Measurements from ENCODE around the gene KIF25.

KIF25 gene

DNA sequence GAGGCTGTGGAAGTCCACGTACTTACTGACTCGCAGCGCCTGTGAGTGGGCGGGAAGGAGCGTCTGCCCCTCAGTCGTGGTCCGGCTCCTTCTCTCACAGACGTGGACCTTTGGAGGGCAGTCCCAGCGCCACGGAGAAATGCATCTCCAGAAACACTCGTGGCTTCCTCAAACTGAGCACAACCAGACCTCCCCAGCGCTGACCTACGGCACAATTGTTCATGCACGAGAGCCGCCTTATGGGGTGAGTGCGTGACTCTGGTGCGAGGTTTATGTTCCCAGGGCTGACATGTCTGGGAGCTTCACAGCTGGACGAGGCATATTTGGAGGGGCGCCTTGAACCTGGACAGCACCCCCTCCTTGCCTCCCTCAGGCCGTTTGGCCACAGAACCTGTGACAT lies 51.8 kb downstream of the KIF25 start:
- no peak for DNase-seq (ENCODE audit: low read depth in 3 of 3)

DNA sequence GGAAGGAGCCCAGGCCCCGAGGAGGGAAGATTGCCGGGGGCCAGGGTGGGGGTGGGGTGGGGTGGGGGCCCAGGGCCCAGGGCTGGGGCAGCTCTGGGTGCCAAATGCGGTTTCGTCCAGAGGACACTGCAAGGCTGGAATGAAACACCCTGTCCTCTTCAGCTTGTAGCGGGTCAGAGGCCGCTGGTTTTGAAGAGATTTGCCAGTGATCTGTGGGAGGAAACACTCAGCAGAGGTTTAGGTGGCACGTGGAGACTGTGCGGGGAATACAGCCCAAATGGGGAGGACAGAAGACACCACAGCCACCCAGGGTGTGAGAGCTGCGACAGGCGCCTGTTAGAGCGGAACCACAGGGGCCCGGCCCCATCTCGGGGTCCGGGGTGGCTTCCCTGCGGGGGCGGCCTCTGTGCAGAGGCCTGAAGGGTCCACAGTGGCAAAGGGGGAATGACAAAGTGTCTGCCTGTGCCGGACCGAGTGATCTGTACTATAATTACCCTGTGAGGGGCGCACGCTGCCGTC lies 52.3 kb downstream of the KIF25 start:
- no peak for DNase-seq (ENCODE audit: low read depth in 3 of 3)

DNA sequence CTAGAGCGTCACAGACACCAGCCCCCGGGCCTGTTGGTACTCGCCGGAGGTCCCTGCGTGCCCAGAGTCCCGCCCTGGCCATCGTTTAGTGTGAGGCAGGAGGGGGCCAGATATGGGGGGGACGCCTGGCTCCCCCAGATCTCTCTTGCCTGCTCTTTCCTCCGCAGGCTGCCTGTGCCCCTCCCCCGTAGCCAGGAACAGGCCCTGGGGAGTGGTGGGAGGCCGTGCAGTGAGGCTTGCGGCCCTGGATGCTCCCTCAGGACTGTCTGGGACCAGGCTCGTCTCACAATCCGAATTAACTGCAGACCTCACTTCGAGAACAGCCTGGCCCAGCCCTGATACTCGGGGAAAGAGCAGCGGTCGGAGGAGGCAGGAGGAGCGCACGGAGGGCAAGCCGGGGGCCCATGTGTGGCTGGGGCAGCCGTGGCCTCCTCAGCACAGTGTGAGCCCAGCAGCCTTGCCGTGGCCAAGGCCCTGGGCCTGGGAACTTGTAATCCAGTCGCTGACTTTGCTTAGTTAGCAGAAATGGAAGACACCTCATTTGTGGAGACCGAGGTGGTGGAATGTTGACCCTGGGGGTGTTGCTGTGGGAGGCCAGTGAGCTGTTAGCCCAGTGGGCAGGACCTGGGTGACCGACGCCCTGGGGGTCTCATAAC lies 52.9 kb downstream of the KIF25 start:
- DNase-seq (ENCODE audit: low read depth in 3 of 3), result no peak

DNA sequence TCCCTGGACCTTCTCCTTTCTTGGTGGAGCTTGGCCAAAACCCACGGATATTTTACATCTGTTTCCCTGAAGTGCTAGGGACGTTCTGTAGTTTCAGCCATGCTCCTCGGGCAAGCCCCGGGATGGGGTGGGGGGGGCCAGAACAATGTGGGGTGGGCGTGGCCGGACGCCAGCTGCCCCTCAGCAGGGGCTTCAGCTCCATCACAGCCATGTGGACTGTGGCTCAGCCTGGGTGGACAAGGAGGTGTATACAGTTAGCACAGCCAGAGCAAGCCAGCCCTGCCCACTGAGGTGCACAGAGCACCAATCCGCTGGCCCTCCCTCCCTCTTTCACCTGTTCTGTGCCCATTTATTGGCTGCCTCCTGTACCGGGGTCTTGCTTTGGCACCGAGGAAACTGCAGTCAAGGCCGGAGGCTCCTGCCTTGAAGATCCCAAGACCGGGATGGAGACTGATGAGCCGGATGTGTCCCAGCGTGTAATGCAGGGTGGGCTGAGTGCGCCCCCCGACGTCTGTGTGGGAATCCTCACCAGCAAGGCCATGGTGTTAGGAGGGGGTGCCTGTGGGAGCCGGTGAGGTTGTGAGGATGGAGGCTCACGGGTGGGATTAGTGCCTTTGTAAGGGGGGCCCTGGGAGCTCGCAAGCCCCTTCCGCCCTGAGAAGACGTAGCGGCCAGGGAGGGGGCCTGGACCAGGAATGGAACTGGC lies 53.6 kb downstream of the KIF25 start:
- no peak for DNase-seq (ENCODE audit: low read depth in 3 of 3)

DNA sequence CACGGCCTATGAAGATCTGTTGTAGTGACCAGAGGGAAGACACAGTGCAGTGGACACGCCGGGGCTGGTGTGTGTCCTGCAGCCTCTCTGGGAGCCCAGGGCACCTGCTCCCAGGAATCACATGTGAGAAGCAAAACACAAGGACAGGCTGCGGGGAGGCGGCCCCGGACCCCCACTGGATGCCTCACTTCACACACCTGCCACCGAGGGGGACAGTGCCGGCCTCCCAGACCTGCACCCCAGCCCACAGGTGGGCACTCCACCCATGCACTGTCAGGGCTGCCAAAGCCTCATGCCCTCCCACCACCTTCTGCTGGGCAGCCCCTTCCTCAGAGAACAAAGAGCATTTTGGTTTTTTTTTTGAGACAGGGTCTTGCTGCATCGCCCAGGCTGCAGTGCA lies 54.2 kb downstream of the KIF25 start:
- no peak for DNase-seq (ENCODE audit: low read depth in 3 of 3)

DNA sequence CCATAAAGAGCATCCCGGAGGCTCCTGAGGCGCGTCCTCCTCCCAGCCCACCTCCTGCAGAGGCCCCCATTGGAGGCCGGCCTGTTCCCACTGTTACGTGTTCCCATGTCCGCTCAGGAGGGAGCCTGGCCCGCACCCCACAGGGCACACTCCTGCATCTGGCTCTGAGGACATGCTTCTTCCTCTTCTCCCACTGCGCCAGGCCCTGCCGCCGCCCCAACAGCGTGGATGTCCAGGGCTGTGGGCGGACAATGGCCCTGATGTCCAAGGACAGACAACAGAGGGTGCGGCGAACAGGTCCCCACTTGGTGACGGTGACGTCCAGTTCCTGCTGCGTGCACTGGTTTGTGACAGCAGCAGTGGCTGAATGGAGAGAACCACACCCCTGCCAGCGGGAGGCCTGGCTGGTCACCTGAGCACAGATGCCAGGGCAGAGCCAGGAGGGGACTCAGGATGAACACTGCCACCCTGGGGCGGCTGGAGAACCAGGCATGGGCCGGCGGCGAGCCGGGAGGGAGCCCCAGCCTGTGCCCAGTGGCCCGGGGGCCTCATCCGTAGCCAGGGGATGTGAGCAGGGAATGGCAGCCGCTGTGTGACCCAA lies 54.9 kb downstream of the KIF25 start:
- no peak for DNase-seq (ENCODE audit: low read depth in 3 of 3)

DNA sequence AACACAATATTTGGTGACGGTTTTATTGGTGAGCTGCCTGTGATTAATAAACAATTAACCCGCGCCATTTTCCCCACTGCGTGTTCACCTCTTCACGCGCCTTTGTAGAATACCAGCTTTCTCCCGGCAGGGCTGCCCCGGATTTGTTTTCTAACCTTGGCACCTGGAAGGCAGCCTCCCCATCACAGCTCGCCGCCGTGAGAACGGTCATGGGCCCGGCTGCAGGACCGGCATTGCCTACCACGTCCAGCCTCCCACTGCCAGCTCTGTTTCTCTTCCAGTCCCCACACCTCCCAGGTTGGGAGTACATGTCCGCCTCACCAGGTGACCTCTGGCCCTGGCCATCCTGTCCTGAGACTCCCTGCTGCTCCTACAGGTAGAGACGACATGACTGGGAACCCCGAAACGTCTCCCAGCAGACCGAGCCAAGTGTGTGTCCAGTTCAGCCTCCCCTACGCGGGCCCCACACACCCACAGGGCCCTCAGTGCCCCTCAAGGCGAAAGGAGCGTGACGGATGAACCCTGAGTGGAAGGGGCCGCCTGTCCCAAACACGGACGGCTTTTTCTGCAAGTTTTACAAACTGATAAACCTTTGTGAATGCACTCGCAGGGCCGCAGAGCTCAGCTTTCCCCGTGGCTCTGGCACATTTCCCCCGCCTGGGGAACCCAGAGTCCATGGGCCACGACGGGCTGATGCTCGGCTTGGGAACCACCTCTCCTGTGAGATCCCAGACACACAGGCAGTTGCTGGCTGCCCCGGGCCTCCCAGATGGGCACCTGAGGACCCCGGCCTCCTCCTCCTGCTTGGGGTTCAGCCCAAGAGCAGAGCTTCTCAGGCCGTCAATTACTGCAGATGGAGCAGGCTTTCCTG lies 55.9 kb downstream of the KIF25 start:
- DNase-seq (ENCODE audit: low read depth in 3 of 3), result no peak

DNA sequence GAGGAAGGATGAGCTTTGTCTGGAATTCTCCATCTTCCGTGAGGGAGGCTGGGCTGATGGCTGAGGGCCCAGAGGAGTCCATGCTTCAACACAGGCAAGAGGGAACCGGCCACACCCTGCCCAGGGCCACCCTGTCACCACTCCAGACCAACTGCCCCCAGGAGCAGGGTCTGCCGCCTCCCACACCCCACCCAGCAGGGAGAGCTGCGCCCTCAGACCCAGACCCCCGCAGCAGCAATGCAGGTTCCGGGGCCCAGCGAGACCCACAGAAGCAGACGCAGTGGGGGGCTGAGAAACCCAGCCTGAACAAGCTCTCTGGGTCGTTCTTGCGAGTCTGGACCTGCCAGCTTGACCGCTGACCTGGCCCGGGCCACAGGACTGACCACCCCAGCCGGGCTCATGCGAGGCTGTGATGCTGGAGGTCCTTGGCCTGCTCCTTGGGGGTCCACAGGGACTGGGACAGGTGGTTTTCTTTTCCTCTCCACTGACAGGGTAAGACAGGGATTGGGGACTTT lies 56.5 kb downstream of the KIF25 start:
- DNase-seq (ENCODE audit: low read depth in 3 of 3), result no peak

DNA sequence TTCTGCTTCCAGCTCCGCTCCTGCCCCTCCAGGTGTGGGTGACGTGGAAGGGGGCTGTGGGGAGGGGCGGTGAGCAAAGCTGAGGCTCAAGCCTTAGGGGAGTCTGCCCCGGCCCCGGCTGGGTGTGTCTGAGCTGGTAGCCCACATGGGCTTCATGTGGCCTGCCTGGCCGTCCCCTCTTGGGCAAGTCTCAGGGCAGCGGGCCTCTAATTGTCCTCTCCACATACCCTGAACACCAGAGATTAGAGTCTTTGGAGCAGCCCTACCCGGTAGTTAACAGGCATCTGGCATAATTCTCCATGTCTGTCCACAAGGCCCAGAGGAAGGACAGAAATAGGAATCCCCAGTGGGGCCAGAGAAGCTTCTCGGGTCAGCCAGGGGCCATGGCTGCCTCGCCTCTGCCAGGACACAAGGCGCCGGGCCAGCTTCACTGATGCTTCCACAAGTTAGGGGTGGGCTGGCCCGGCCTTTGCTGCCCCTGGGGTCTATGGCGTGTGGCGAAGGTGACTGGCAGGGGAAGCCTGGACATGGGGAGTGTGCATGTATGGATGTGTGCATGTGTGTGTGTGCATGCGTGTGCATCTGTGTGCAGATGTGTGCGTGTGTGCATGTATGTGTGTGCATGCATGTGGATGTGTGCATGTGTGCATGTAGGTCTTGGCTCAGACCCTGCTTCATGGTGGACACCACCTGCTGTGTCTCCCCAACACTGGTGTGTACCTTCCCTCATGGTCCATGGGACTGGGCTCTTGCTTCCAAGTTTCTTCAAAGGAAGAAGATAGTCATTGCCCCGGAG lies 57.5 kb downstream of the KIF25 start:
- DNase-seq (ENCODE audit: low read depth in 3 of 3), result no peak

DNA sequence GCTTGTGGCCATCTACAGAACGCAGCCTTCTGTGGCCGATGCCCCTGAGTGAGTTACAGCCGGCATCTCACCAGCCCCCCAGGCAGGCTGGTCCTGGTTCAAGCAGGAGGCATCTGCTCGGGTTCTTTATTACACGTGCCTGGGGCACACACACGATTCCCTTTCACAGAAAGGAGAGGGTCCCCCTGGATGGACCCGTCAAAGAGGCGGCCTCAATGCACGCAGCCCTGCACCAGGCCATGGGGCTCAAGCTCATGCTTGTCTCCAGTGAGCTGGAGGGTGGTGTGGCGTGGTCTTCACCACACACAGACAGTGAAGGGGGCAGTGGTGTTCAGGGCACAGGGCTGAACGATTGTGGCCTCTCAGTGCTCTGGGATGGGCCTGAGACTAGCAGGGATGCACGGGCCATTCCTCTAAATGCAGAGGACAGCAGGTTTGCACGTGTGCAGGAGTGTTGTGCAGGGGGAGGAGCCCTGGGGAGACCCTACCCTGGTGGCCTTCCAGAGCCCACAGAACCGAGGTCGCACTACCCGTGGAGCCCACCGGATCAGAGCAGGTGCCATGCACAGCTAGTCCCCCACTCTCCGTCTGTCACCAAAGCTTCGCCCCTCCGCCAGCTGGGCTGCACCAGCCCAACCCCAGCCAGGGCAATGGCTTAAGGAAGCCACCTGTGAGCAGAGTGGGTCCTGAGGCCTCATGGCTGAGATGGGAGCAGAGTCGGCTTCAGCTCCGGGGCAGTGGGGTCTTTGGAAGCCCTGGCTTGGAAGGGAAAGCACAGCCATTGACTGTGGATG lies 58.4 kb downstream of the KIF25 start:
- DNase-seq (ENCODE audit: low read depth in 3 of 3), result no peak

DNA sequence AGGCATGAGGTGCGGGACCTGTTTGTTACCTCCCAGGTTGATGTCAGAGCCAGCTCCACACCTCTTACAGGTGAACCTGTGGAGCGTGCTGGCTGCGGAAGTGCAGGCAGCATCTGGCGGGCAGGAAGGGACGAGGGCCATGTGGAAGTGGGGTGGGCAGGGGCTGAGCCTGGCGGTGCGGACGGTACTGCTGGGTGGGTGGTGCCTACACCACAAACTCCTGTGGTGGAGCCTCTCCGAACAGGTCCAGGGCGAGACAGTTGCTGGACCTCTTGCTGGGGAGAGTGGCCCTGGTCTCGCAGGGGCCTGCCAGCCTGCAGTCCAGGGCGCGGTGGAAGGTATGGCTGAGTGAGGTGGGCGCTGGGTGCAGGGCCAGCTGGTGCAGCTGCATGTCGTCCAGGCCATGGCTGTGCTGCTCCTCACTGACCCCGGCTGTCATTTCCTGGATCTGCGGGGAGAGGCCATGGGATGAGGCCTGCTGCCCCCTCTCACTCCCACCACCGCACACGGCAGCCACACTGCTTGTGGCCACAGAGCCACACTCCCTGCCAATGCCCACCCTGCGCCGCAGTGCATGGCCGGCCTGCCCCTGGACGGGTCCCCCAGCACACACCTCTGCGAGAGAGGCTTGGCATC lies 59.5 kb downstream of the KIF25 start:
- DNase-seq (ENCODE audit: low read depth in 3 of 3), result no peak

DNA sequence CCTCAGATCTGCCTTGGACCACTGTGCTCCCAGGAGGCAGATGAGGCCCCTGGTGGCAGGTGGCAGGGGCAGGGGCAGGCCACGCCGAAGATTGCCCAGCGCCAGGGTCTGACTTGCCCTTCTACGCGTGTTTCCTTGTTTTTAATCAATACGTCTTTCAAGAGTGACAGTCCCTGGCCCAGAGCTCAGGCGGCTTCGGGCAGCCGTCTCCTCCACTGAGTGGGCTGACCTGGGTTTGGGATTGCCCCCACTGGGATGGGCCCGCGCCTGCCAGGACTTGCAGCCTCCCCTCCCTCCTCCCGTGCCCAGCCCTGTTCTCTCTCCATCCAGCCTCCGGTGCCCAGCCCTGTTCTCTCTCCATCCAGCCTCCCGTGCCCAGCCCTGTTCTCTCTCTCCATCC lies 60.4 kb downstream of the KIF25 start:
- no peak for DNase-seq (ENCODE audit: low read depth in 3 of 3)

DNA sequence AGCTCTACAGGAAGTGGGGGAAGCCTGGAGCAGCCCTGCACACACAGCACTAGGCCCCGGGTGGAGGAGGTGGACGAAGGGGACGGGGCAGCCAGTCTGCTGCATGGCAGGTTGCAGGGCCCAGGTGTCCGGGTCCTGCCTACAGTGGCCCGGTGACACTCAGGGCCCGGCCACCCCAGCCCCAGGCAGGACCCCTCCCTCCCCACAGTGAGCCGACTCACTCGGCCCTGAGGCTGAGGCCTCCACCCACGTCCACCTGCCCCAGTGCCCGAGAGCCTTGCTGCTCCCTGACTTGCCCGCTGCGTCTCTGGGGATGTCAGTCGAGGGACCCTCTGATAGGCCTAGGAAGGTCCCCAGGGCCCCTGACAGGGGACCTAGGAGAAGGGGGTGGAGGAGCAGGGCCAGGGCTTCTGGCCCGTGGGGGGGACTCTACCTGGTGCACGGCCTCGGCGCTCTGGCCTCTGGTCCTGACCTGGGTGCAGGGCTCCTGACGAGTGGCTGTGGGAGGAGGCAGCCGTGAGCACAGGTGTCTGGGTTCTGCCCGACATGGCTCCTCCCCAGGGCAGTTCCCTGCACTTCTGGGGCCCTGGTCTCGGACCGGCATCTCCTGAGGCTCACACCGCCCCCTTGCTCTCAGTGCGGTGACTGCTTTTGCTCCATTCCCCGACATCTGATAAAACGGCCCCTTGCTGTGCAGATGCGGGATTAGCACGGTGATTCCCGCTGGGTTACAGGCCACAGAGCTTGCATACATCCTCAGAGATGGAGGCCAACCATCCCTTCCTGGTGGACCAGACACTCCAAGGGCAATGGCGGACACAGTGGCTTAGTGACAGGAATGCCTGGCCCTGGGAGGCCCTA lies 61.5 kb downstream of the KIF25 start:
- no peak for DNase-seq (ENCODE audit: low read depth in 3 of 3)

DNA sequence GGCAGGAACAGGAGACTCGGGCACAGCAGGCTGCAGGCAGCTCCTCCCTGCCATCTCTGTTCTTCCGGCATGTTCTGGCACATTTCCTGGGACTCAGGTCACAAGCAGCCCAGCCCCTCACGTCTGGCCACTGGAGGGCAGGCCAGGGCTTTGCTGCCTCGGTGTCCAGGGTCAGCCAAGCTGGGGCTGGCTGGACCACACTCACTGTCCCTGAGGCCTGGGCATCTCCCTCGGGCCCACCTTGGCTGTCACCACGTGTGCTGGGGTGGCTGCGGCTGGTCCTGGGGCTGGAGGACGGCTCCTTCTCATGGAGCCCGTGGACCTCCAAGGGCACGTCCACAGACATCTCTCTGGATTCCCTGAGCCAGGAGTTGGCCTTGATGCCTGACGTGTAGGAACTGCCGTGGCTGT lies 63.1 kb downstream of the KIF25 start:
- no peak for DNase-seq (ENCODE audit: low read depth in 3 of 3)

DNA sequence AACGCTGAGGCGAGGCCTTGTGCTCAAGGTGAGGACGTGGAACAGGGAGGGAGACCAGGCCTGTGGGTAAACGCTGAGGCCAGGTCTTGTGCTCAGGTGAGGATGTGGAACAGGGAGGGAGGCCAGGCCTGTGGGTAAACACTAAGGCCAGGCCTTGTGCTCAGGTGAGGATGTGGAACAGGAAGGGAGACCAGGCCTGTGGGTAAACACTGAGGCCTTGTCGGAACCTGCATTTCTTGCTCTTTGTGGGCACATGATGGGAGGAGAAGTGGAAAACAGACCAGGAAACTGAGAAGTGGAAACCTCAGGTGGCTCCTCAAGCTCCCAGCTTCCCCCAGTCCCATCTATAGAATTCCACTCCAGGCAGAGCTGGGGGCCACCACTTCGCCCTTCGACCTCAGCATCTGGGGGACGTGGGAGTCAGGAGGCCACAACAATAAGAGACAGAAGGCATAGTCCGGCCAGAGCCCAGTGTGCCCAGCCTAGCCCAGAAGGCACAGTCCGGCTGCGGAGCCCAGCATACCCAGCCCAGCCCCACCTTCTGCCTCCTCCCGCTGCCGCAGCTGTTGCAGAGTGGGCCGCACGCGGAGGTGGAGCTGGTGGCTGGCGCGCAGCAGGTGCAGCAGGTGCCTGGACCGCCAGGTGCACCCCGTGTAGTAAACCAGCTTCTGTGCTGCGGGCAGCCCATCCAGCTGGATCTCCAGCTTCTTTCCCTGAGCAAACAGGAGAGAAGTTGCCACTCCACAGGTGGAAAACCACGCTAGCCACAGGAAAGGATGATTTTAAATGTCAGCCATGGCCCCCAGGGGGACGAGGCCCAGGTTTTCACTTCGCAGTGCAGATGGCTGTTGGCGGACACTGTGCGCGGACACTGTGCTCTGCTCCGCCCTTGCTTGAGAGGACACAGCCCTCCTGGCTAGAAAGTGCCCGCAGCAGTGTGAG lies 64.1 kb downstream of the KIF25 start:
- DNase-seq (ENCODE audit: low read depth in 3 of 3), result no peak

DNA sequence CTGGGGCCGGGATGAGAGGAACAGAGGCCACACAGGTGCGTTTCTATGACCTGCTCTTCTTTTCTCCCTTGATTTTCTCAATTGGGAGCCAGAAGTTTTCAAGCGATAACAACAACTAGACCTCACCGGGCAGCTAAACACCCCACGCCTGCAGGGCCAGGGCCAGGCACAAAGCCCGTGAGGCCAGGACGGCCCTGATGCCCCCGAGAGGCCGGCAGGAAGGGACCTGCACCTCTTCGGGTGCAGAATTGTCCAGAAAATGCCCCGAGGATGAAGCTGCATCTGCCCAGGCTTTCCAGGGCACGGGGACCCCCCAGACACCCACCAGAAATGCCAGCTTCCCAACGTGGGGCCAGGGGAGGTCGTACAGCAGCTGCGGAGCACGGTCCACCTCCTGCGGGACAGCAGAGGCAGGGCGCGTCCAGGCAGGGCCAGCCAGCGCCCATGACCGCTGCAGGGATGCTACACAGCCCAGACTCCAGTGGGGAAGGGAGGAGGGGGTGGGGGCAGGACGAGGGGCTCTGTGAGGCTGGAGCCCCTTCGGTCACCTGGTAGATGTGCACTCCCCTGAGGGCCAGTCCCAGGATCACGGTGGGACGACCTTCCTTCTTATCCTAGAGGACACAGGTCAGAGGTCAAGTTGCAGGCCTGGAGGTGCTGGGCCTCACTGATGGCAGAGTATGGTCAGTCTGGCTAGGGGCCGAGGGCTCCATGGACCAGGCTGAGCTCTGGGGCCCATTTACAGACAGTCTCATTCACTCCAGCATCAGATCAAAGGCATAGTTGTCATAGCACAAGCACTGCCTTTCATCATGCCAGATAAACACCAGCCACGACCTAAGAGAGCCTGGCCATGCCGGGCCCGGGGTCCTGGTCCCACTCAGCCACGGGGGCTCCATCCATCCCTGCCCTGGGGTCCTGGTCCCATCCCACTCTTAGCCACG lies 65.1 kb downstream of the KIF25 start:
- DNase-seq (ENCODE audit: low read depth in 3 of 3), result no peak

DNA sequence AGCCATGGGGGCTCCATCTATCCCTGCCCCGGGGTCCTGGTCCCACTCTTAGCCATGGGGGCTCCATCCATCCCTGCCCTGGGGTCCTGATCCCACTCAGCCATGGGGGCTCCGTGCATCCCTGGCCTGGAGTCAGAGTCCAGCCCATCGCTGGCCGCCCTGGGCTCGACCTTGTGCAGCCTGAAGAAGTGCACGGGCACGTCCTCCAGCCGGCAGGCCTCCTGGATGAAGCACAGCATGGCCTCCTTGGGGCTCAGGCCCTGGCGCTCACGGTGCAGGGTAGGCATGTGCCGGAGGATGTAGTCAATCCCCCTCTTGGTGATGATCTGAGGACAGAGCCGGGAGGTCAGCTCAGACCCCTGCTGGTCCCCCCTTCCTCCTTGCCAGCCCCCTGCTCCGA lies 66.0 kb downstream of the KIF25 start:
- no peak for DNase-seq (ENCODE audit: low read depth in 3 of 3)
